Stomach (tissue), 4 donors: ENCODE results near the gene FAM107B.

Experiments used
- POLR2A ChIP-seq, 4 donors: fragments of 450-650 bp; IDR thresholded peaks; one replicate each; pipeline ENCODE4 v1.6.1; 2016; ENCODE audit warnings: antibody characterized with exemption in 4 of 4, control low read depth in 2 of 4, mild to moderate bottlenecking in 1 of 4, moderate library complexity in 1 of 4
- TF ChIP-seq, protein P1 (sequence below), 7 experiments: fragments of 450-650 bp in 4 of 7; fragments of 200-600 bp in 3 of 7; sonication (generic) in 3 of 7; IDR thresholded peaks; one replicate each; pipeline ENCODE4 v1.5.1; 2016 to 2019; ENCODE audit warnings: antibody characterized with exemption in 7 of 7, control low read depth in 2 of 7, mild to moderate bottlenecking in 1 of 7

DNA sequence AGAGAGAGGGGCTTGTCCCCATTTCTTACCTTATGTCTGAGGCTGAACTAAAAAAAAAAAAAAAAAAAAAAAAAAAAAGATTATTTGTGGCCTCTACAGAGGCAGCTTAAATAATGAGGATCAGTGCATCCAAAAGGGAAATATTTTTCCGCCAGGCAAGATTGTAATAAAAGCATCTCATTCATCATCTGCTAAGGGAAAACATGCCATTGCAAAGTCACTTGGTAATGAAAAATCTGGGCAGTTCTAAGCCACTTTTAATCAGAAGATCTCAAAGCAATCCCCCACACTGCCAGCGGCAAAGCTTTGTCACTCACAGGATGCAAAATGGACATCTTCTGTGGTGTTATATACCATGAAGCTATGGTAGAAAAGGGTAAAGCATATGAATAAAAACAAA lies 3.8 kb downstream of the FAM107B start:
- TF ChIP-seq, protein P1, sequence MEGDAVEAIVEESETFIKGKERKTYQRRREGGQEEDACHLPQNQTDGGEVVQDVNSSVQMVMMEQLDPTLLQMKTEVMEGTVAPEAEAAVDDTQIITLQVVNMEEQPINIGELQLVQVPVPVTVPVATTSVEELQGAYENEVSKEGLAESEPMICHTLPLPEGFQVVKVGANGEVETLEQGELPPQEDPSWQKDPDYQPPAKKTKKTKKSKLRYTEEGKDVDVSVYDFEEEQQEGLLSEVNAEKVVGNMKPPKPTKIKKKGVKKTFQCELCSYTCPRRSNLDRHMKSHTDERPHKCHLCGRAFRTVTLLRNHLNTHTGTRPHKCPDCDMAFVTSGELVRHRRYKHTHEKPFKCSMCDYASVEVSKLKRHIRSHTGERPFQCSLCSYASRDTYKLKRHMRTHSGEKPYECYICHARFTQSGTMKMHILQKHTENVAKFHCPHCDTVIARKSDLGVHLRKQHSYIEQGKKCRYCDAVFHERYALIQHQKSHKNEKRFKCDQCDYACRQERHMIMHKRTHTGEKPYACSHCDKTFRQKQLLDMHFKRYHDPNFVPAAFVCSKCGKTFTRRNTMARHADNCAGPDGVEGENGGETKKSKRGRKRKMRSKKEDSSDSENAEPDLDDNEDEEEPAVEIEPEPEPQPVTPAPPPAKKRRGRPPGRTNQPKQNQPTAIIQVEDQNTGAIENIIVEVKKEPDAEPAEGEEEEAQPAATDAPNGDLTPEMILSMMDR (IDR thresholded peaks at IDR 0.05): no peak
- TF ChIP-seq POLR2A (IDR thresholded peaks at IDR 0.05): no peak
